HepG2 (cell line): ENCODE measurements around the gene BIRC5. TPM values are rescaled to one million over a fixed set of nuclear protein-coding genes. Genes with fewer than 3 reads are reported as not detected.

Experiments used
- DR1 ChIP-seq: sonication (generic); formaldehyde crosslinking; IDR thresholded peaks from 2 replicates; pipeline ENCODE4 v1.8.0; 2021; ENCODE audit warnings: mild to moderate bottlenecking, missing genetic modification reagents, inconsistent platforms
- EED ChIP-seq: sonication (generic); formaldehyde crosslinking; IDR thresholded peaks from 2 replicates; pipeline ENCODE4 v1.5.0; 2020; ENCODE audit warnings: mild to moderate bottlenecking, missing genetic modification reagents
- FOXC1 ChIP-seq: sonication (generic); formaldehyde crosslinking; IDR thresholded peaks from 2 replicates; pipeline ENCODE4 v1.8.0; 2022; ENCODE audit warnings: mild to moderate bottlenecking, missing genetic modification reagents, borderline replicate concordance
- IKZF1 ChIP-seq: fragments of 450-650 bp; IDR thresholded peaks from 2 replicates; pipeline ENCODE4 v1.7.1; 2016
- KLF9 ChIP-seq: IDR thresholded peaks from 2 replicates; pipeline ENCODE4 v1.6.1; 2016; ENCODE audit warnings: low read depth
- REPIN1 ChIP-seq: sonication (generic); formaldehyde crosslinking; IDR thresholded peaks from 2 replicates; pipeline ENCODE4 v1.8.0; 2022; ENCODE audit warnings: missing genetic modification reagents, low read depth, mild to moderate bottlenecking, borderline replicate concordance
- SAFB2 ChIP-seq: sonication (generic); formaldehyde crosslinking; IDR thresholded peaks from 2 replicates; pipeline ENCODE4 v1.5.1; 2020; ENCODE audit warnings: missing genetic modification reagents, low read depth, mild to moderate bottlenecking, borderline replicate concordance
- TSC22D2 ChIP-seq: sonication (generic); formaldehyde crosslinking; IDR thresholded peaks from 2 replicates; pipeline ENCODE4 v1.5.1; 2020; ENCODE audit warnings: missing genetic modification reagents, mild to moderate bottlenecking, borderline replicate concordance
- YY1 ChIP-seq: IDR thresholded peaks from 2 replicates; pipeline ENCODE4 v1.6.1; 2011; ENCODE audit warnings: low read length, low read depth, moderate library complexity, mild to moderate bottlenecking; ENCODE audit not compliant: insufficient read depth, insufficient replicate concordance
- ZBTB38 ChIP-seq: sonication (generic); formaldehyde crosslinking; IDR thresholded peaks from 2 replicates; pipeline ENCODE4 v1.5.1; 2020; ENCODE audit warnings: mild to moderate bottlenecking, missing genetic modification reagents
- ZNF205 ChIP-seq: IDR thresholded peaks from 2 replicates; pipeline ENCODE4 v1.6.1; 2018; ENCODE audit warnings: missing biosample characterization, missing genetic modification reagents
- ZNF569 ChIP-seq: sonication (generic); formaldehyde crosslinking; IDR thresholded peaks from 2 replicates; pipeline ENCODE4 v1.5.0; 2020; ENCODE audit warnings: mild to moderate bottlenecking, missing genetic modification reagents, moderate library complexity, borderline replicate concordance
- ZNF614 ChIP-seq: IDR thresholded peaks from 2 replicates; pipeline ENCODE4 v1.6.1; 2018; ENCODE audit warnings: missing biosample characterization, missing genetic modification reagents, inconsistent platforms, borderline replicate concordance
- ZSCAN20 ChIP-seq: sonication (generic); formaldehyde crosslinking; IDR thresholded peaks from 2 replicates; pipeline ENCODE4 v1.4.0; 2020; ENCODE audit warnings: missing genetic modification reagents, mild to moderate bottlenecking, borderline replicate concordance
- polyA plus RNA-seq, 8 experiments: library from polyadenylated mRNA; depleted of rRNA in 3 of 8; stranded (reverse) in 7 of 8; unstranded in 1 of 8; fragments of >200 nt; fragmentation: Illumina TruSeq in 4 of 8; extraction: Trizol in 4 of 8; gene quantifications; 2 replicates each; pipeline versions ENCODE4 v1.2.1 to v1.2.3, GENCODE V29; 2011 to 2016; ENCODE audit warnings: low read depth in 4 of 8, missing spikeins in 1 of 8, mixed read lengths in 1 of 8; ENCODE audit not compliant: insufficient read depth in 1 of 8
- total RNA-seq, 5 experiments: library from RNA; depleted of rRNA; stranded (reverse); fragments of >200 nt; fragmentation: Illumina TruSeq; extraction: Trizol; gene quantifications; 2 replicates each; pipeline ENCODE4 v1.2.3, GENCODE V29; 2016; ENCODE audit warnings: low read depth in 1 of 5
- TF ChIP-seq, protein P1 (sequence below): sonication (generic); formaldehyde crosslinking; IDR thresholded peaks from 2 replicates; pipeline ENCODE4 v1.4.0; 2020; ENCODE audit warnings: mild to moderate bottlenecking, missing genetic modification reagents
- TF ChIP-seq, protein P2 (sequence below): sonication (generic); formaldehyde crosslinking; IDR thresholded peaks from 2 replicates; pipeline ENCODE4 v1.4.0; 2020; ENCODE audit warnings: missing genetic modification reagents, borderline replicate concordance
- TF ChIP-seq, protein P3 (sequence below): sonication (generic); formaldehyde crosslinking; IDR thresholded peaks from 2 replicates; pipeline ENCODE4 v1.4.0; 2020; ENCODE audit warnings: missing genetic modification reagents, low read depth, mild to moderate bottlenecking, borderline replicate concordance

Gene BIRC5
- total and polyA plus RNA-seq, 2 of the 13 experiments (the other 11 are each of a cell fraction or from before 2014, with no cell fraction given), result 30.3 to 135 TPM

DNA sequence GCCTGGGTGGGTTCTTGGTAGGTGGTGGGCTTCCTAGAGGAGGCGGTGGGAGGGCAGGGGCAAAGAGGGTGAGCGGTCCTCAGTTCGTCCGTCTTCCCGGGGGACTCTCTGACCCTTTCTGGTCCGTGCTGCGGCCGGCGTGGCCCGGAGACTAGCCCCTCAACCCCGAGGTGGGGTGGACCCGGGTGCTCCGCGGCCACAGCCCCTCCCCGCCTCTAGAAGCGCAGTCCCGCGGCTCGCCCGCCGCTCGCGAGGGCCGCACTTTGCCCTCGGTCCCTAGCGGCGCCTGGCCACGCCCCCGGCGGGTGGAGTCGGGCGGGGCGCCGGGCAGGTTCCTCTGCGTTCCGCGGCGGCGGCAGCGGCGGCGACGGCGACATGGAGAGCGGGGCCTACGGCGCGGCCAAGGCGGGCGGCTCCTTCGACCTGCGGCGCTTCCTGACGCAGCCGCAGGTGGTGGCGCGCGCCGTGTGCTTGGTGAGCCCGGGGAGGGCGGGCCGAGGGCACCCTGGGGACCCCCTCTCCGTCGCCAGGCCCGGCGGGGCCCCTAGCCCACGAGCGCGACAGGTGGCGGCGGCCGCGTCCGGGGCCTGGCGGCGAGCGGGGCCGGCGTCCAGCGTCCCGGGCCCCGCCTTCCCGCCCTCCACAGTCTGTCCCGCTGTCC lies 45.7 kb upstream of the BIRC5 start, which contains the start of gene SYNGR2 (continued):
- TF ChIP-seq KLF9, result peak; percentile 49; the same call in 1 of the 2 replicates
- TF ChIP-seq ZNF614 (CRISPR knock-in tag), result no peak
- no peak for TF ChIP-seq IKZF1
- TF ChIP-seq, protein P1, sequence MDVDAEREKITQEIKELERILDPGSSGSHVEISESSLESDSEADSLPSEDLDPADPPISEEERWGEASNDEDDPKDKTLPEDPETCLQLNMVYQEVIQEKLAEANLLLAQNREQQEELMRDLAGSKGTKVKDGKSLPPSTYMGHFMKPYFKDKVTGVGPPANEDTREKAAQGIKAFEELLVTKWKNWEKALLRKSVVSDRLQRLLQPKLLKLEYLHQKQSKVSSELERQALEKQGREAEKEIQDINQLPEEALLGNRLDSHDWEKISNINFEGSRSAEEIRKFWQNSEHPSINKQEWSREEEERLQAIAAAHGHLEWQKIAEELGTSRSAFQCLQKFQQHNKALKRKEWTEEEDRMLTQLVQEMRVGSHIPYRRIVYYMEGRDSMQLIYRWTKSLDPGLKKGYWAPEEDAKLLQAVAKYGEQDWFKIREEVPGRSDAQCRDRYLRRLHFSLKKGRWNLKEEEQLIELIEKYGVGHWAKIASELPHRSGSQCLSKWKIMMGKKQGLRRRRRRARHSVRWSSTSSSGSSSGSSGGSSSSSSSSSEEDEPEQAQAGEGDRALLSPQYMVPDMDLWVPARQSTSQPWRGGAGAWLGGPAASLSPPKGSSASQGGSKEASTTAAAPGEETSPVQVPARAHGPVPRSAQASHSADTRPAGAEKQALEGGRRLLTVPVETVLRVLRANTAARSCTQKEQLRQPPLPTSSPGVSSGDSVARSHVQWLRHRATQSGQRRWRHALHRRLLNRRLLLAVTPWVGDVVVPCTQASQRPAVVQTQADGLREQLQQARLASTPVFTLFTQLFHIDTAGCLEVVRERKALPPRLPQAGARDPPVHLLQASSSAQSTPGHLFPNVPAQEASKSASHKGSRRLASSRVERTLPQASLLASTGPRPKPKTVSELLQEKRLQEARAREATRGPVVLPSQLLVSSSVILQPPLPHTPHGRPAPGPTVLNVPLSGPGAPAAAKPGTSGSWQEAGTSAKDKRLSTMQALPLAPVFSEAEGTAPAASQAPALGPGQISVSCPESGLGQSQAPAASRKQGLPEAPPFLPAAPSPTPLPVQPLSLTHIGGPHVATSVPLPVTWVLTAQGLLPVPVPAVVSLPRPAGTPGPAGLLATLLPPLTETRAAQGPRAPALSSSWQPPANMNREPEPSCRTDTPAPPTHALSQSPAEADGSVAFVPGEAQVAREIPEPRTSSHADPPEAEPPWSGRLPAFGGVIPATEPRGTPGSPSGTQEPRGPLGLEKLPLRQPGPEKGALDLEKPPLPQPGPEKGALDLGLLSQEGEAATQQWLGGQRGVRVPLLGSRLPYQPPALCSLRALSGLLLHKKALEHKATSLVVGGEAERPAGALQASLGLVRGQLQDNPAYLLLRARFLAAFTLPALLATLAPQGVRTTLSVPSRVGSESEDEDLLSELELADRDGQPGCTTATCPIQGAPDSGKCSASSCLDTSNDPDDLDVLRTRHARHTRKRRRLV (CRISPR knock-in tag), result no peak
- TF ChIP-seq FOXC1 (CRISPR knock-in tag), result no peak
- TF ChIP-seq ZNF205 (CRISPR knock-in tag), result peak; percentile 71; the same call in 1 of the 2 replicates
- peak; percentile 87; the same call in 1 of the 2 replicates for TF ChIP-seq TSC22D2 (CRISPR knock-in tag)
- TF ChIP-seq, protein P2, sequence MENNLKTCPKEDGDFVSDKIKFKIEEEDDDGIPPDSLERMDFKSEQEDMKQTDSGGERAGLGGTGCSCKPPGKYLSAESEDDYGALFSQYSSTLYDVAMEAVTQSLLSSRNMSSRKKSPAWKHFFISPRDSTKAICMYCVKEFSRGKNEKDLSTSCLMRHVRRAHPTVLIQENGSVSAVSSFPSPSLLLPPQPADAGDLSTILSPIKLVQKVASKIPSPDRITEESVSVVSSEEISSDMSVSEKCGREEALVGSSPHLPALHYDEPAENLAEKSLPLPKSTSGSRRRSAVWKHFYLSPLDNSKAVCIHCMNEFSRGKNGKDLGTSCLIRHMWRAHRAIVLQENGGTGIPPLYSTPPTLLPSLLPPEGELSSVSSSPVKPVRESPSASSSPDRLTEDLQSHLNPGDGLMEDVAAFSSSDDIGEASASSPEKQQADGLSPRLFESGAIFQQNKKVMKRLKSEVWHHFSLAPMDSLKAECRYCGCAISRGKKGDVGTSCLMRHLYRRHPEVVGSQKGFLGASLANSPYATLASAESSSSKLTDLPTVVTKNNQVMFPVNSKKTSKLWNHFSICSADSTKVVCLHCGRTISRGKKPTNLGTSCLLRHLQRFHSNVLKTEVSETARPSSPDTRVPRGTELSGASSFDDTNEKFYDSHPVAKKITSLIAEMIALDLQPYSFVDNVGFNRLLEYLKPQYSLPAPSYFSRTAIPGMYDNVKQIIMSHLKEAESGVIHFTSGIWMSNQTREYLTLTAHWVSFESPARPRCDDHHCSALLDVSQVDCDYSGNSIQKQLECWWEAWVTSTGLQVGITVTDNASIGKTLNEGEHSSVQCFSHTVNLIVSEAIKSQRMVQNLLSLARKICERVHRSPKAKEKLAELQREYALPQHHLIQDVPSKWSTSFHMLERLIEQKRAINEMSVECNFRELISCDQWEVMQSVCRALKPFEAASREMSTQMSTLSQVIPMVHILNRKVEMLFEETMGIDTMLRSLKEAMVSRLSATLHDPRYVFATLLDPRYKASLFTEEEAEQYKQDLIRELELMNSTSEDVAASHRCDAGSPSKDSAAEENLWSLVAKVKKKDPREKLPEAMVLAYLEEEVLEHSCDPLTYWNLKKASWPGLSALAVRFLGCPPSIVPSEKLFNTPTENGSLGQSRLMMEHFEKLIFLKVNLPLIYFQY (CRISPR knock-in tag), result 0 out of 2 replicates have a peak, but pooled peaks have one; percentile 66
- TF ChIP-seq, protein P3, sequence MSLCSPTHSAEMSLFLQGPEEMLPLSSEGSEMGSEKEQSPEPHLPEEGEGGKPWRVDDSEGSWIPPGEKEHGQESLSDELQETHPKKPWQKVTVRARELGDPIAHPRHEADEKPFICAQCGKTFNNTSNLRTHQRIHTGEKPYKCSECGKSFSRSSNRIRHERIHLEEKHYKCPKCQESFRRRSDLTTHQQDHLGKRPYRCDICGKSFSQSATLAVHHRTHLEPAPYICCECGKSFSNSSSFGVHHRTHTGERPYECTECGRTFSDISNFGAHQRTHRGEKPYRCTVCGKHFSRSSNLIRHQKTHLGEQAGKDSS (CRISPR knock-in tag), result no peak
- TF ChIP-seq REPIN1 (CRISPR knock-in tag), result no peak
- peak; percentile 83 for TF ChIP-seq YY1
- no peak; the same call in 1 of the 2 replicates for TF ChIP-seq EED (CRISPR knock-in tag)
- peak; percentile 73 for TF ChIP-seq SAFB2 (CRISPR knock-in tag)
- TF ChIP-seq ZSCAN20 (CRISPR knock-in tag), result peak; percentile 84; the same call in 1 of the 2 replicates
- no peak; the same call in 1 of the 2 replicates for TF ChIP-seq DR1 (CRISPR knock-in tag)
- TF ChIP-seq ZBTB38 (CRISPR knock-in tag), result 0 out of 2 replicates have a peak, but pooled peaks have one; percentile 66
- TF ChIP-seq ZNF569 (CRISPR knock-in tag), result no peak
